ENCODE results near the gene MBD5.

Gene MBD5

GRCh38 chr2:148555622-148556294 is 534.9 kb downstream of the MBD5 start:
- Histone ChIP-seq H3K4me3 (no peak overlapping the region), H3K27ac (no peak overlapping the region)

GRCh38 chr2:148557844-148558436 is 537.0 kb downstream of the MBD5 start:
- Histone ChIP-seq H3K27ac (no peak overlapping the region), H3K4me3 (no peak overlapping the region)

GRCh38 chr2:148560496-148560895 is 539.6 kb downstream of the MBD5 start:
- no peak overlapping the region for H3K27ac ChIP-seq
- H3K4me3 ChIP-seq = no peak overlapping the region

- Histone ChIP-seq H3K27ac (no peak overlapping the region), H3K4me3 (no peak overlapping the region)
Measured at GRCh38 chr2:148561389-148561788, 540.5 kb downstream of the MBD5 start.

- no peak overlapping the region for H3K27ac ChIP-seq
- no peak overlapping the region for H3K4me3 ChIP-seq
Measured at GRCh38 chr2:148565272-148565894, 544.5 kb downstream of the MBD5 start.

All from skin epidermis (tissue), 12 donors.